ENCODE data around the gene NT5C.
"Not testable (repeated sequence)": the region's sequence is repeated elsewhere in the genome, so short reads cannot be mapped to it uniquely, and the experiment has no call there.

The NT5C gene

DNA sequence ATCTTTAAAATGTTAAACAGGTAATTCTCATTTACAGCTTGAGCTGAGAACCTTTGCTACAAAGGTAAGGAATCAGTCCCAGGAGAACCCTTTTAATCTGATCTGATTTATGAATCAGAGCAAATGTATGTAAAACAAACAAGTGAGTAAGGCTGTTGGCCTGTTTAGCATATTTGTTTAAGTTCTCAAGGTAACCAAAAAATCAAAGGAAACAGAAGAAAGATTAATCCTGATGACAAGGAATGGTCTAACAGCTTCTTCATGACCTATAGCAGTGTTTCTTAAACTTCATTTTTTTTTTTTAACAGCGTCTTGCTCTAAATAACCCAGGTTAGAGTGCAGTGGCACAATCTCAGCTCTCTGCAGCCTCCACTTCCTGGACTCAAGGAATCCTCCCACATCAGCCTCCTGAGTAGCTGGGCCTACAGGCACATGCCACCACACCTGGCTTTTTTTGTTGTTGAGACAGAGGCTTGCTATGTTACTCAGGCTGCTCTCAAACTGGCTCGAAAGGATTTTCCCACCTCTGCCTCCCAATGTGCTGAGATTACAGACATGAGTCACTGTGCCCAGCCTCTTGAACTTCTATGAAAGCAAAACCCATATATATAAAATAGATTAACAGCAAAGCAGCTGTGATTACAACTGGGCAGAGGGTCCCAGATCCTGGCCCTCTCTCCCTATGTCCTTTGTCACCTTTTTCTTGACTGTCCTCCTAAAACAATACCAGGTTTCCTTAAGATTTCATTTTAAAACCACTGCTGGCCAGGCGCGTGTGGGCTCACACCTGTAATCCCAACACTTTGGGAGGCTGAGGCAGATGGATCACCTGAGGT is 27.9 kb upstream of the NT5C start:
- Histone ChIP-seq H3K4me3 (ENCODE audit: low read length, poor library complexity, severe bottlenecking) (no peak overlapping the region), H3K36me3 (ENCODE audit: insufficient read depth, low read length) (peaks cover 9% of the 10 kb centered on the region; the same call in 1 of the 2 replicates), H3K27me3 (ENCODE audit: insufficient read depth, low read length, poor library complexity, severe bottlenecking) (no peaks in the 10 kb centered on the region), H3K9me2 (replicated peaks; ENCODE audit: low read depth, low read length) (no peaks in the 10 kb centered on the region), H4K20me1 (ENCODE audit: insufficient read depth, low read length, poor library complexity, severe bottlenecking) (no peaks in the 10 kb centered on the region), H3K9me3 (ENCODE audit: insufficient read depth, low read depth, low read length) (no peaks in the 10 kb centered on the region), H3K79me2 (ENCODE audit: insufficient read depth, low read length) (no peaks in the 10 kb centered on the region), H3K4me1 (ENCODE audit: insufficient read depth, low read length, poor library complexity, severe bottlenecking) (peaks cover 10% of the 10 kb centered on the region), H3K9ac (ENCODE audit: low read depth, low read length, poor library complexity, severe bottlenecking) (no peak overlapping the region), H3K4me2 (ENCODE audit: low read depth, low read length, poor library complexity, severe bottlenecking) (no peak overlapping the region), H3F3A (ENCODE audit: low read depth) (no peaks in the 10 kb centered on the region; the same call in 1 of the 2 replicates), H2AFZ (ENCODE audit: low read length) (no peak overlapping the region)
- TF ChIP-seq, protein P1, sequence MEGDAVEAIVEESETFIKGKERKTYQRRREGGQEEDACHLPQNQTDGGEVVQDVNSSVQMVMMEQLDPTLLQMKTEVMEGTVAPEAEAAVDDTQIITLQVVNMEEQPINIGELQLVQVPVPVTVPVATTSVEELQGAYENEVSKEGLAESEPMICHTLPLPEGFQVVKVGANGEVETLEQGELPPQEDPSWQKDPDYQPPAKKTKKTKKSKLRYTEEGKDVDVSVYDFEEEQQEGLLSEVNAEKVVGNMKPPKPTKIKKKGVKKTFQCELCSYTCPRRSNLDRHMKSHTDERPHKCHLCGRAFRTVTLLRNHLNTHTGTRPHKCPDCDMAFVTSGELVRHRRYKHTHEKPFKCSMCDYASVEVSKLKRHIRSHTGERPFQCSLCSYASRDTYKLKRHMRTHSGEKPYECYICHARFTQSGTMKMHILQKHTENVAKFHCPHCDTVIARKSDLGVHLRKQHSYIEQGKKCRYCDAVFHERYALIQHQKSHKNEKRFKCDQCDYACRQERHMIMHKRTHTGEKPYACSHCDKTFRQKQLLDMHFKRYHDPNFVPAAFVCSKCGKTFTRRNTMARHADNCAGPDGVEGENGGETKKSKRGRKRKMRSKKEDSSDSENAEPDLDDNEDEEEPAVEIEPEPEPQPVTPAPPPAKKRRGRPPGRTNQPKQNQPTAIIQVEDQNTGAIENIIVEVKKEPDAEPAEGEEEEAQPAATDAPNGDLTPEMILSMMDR (conservative IDR thresholded peaks at IDR 0.05; ENCODE audit: low read length) = no peak
- no peak for TF ChIP-seq EZH2phosphoT487 (IDR thresholded peaks at IDR 0.05; ENCODE audit: borderline replicate concordance)

DNA sequence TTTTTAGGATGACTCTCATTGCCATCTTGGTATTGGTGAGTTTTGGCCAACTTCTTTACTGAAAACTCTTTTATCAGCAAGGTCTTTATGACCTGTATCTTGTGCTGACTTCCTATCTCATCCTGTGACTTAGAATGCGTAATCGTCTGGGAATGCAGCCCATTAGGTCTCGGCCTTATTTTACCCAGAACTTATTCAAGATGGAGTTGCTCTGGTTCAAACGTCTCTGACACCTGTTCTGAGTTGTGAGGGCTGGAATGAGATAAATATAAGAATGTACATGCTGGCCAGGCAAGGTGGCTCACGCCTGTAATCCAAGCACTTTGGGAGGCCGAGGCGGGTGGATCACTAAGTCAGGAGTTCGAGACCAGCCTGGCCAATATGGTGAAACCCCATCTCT is 26.9 kb upstream of the NT5C start:
- not testable (repeated sequence) for H3K9me2 ChIP-seq (replicated peaks; ENCODE audit: low read depth, low read length); H3K79me2 ChIP-seq (ENCODE audit: insufficient read depth, low read length); H2AFZ ChIP-seq (ENCODE audit: low read length); H3K9me3 ChIP-seq (ENCODE audit: insufficient read depth, low read depth, low read length); H3K4me2 ChIP-seq (ENCODE audit: low read depth, low read length, poor library complexity, severe bottlenecking); H3K4me1 ChIP-seq (ENCODE audit: insufficient read depth, low read length, poor library complexity, severe bottlenecking); H3K27me3 ChIP-seq (ENCODE audit: insufficient read depth, low read length, poor library complexity, severe bottlenecking); H3K36me3 ChIP-seq (ENCODE audit: insufficient read depth, low read length); H3K4me3 ChIP-seq (ENCODE audit: low read length, poor library complexity, severe bottlenecking); H4K20me1 ChIP-seq (ENCODE audit: insufficient read depth, low read length, poor library complexity, severe bottlenecking); H3K9ac ChIP-seq (ENCODE audit: low read depth, low read length, poor library complexity, severe bottlenecking); H3F3A ChIP-seq (ENCODE audit: low read depth)

DNA sequence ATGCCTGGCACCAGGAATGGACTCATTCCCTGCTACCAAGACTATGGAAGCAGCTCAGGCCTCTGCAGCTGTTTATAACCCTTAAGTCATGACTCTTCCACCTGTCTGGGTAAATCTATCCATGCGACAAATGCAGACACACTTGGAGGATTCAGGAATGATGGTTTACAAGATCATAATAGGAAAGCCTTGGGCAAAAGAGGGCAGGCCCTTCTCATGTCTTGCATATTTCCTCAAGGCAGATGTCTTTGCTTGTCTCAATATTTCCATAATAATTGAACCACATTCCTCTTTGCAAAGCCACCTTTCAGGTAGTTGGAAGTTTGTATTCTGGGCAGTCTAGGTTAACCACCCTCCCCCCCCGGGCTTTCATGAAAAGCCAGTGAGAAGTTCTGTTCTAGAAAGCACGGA is 23.7 kb upstream of the NT5C start:
- TF ChIP-seq EZH2phosphoT487 (IDR thresholded peaks at IDR 0.05; ENCODE audit: borderline replicate concordance) = no peak
- TF ChIP-seq, protein P1 (conservative IDR thresholded peaks at IDR 0.05; ENCODE audit: low read length) = no peak
- H3K36me3 ChIP-seq (ENCODE audit: insufficient read depth, low read length) = no peaks in the 10 kb centered on the region
- no peaks in the 10 kb centered on the region for H3K9me2 ChIP-seq (replicated peaks; ENCODE audit: low read depth, low read length)
- H2AFZ ChIP-seq (ENCODE audit: low read length) = peak overlapping the region; percentile 49; the same call in 1 of the 2 replicates
- H3K4me1 ChIP-seq (ENCODE audit: insufficient read depth, low read length, poor library complexity, severe bottlenecking) = peaks cover 24% of the 10 kb centered on the region
- H3K9me3 ChIP-seq (ENCODE audit: insufficient read depth, low read depth, low read length) = no peaks in the 10 kb centered on the region
- H3K27me3 ChIP-seq (ENCODE audit: insufficient read depth, low read length, poor library complexity, severe bottlenecking) = no peaks in the 10 kb centered on the region
- peaks cover 34% of the 10 kb centered on the region for H4K20me1 ChIP-seq (ENCODE audit: insufficient read depth, low read length, poor library complexity, severe bottlenecking)
- peaks cover 41% of the 10 kb centered on the region for H3K79me2 ChIP-seq (ENCODE audit: insufficient read depth, low read length)
- H3K4me3 ChIP-seq (ENCODE audit: low read length, poor library complexity, severe bottlenecking) = peak overlapping the region; percentile 92
- peak overlapping the region; percentile 75 for H3K4me2 ChIP-seq (ENCODE audit: low read depth, low read length, poor library complexity, severe bottlenecking)
- H3F3A ChIP-seq (ENCODE audit: low read depth) = no peaks in the 10 kb centered on the region
- H3K9ac ChIP-seq (ENCODE audit: low read depth, low read length, poor library complexity, severe bottlenecking) = peak overlapping the region; percentile 54
